ENCODE measurements around the gene MAP4K2. TPM values are rescaled to one million over a fixed set of nuclear protein-coding genes. Genes with fewer than 3 reads are reported as not detected.

The MAP4K2 gene
- total and polyA plus RNA-seq, 2 of the 8 experiments (the other 6 are each of a cell fraction or from before 2014, with no cell fraction given): 20.1 to 20.7 TPM

DNA sequence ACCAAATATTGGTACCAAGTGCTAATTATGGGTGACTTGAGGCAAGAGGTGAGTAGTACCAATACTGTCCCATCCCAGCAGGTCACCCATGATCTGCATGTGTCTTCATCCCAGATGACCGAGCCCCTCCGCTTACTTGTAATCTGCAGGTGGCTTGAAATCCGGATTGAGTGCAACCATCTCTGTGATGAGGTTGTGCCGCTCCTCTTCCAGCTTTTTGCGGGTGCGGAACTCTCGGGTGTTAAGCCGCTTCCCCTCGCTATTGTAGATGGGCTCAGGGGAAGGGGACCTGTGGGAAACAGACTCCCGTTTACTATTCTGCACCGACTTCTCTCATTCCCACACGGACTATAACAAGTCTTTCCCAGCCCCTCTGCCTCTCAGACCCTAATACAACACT is 32.9 kb downstream of the MAP4K2 start:
- Histone ChIP-seq H3K27ac (ENCODE audit: low read depth, low read length) (no peak overlapping the region), H3K79me1 (ENCODE audit: low read depth, low read length) (peaks cover 6% of the 10 kb centered on the region), H4K5ac (ENCODE audit: insufficient read length, low read depth, low read length) (no peak overlapping the region), H2BK15ac (ENCODE audit: low read length) (no peak overlapping the region), H2AK5ac (ENCODE audit: low read depth, low read length) (no peak overlapping the region), H3K9me3 (ENCODE audit: insufficient read depth in 2 of 2, low read depth in 1 of 2, low read length in 1 of 2) (no peaks in the 10 kb centered on the region), H2AFZ (ENCODE audit: low read length) (no peak overlapping the region), H3K36me3 (ENCODE audit: control insufficient read depth in 2 of 4, insufficient read depth in 4 of 4, low read length in 3 of 4) (peaks cover 66 to 100% (median 92%) of the 10 kb centered on the region in 4 experiments), H3K4me2 (ENCODE audit: insufficient read depth in 1 of 2, low read depth in 2 of 2, low read length in 2 of 2) (no peak overlapping the region), H3K4me3 (ENCODE audit: extremely low read depth in 1 of 4, insufficient read depth in 2 of 4, low read depth in 3 of 4, low read length in 4 of 4) (no peak overlapping the region), H2BK5ac (ENCODE audit: low read depth, low read length) (no peak overlapping the region), H3K27me3 (replicated peaks in 1 of 4; ENCODE audit: control insufficient read depth in 3 of 4, extremely low read depth in 1 of 4, insufficient read depth in 3 of 4, low read length in 3 of 4) (no peaks in the 10 kb centered on the region; a peak in 1 of 7 replicates), H4K20me1 (replicated peaks in 1 of 2; ENCODE audit: control insufficient read depth in 1 of 2, insufficient read depth in 2 of 2, low read length in 2 of 2) (peaks cover 38 to 51% of the 10 kb centered on the region in 2 experiments), H2BK12ac (ENCODE audit: low read depth, low read length) (no peak overlapping the region), H3K4me1 (replicated peaks in 1 of 4; ENCODE audit: control insufficient read depth in 3 of 4, insufficient read depth in 4 of 4, low read length in 3 of 4) (peaks cover 0 to 21% (median 15%) of the 10 kb centered on the region in 4 experiments; a peak in 6 of 7 replicates), H3K4ac (replicated peaks; ENCODE audit: insufficient read length, low read depth, low read length) (no peak overlapping the region), H3K56ac (replicated peaks; ENCODE audit: insufficient read length, low read depth, low read length) (no peak overlapping the region), H3K14ac (ENCODE audit: insufficient read length) (no peak overlapping the region), H3K9ac (replicated peaks in 1 of 4; ENCODE audit: extremely low read depth in 1 of 4, low read depth in 3 of 4, low read length in 3 of 4) (no peak overlapping the region), H2BK20ac (ENCODE audit: low read length) (no peak overlapping the region), H4K91ac (replicated peaks; ENCODE audit: insufficient read length, low read length) (no peak overlapping the region), H3K18ac (ENCODE audit: extremely low read depth, low read length) (no peak overlapping the region), H4K8ac (ENCODE audit: extremely low read depth, insufficient read depth, low read length) (no peak overlapping the region), H3K23ac (ENCODE audit: insufficient read length) (no peak overlapping the region), H2BK120ac (replicated peaks; ENCODE audit: low read depth, low read length) (no peak overlapping the region), H3K79me2 (ENCODE audit: control insufficient read depth in 1 of 2, insufficient read depth in 2 of 2, low read length in 2 of 2) (peaks cover 12 to 56% of the 10 kb centered on the region in 2 experiments), H3K23me2 (ENCODE audit: low read depth, low read length) (no peaks in the 10 kb centered on the region)
- TF ChIP-seq POLR2AphosphoS5 (IDR thresholded peaks at IDR 0.05; ENCODE audit: low read depth, low read length) (no peak), RXRA (IDR thresholded peaks at IDR 0.05; ENCODE audit: insufficient read depth, low read depth, low read length) (no peak), JUND (IDR thresholded peaks at IDR 0.05; ENCODE audit: low read length) (no peak), RFX5 (IDR thresholded peaks at IDR 0.05; ENCODE audit: borderline replicate concordance, low read depth, low read length) (no peak), TAF7 (optimal IDR thresholded peaks at IDR 0.05; ENCODE audit: borderline replicate concordance, low read depth, low read length) (no peak), RAD21 (IDR thresholded peaks at IDR 0.05 in 1 of 2, conservative IDR thresholded peaks at IDR 0.05 in 1 of 2; ENCODE audit: low read depth in 2 of 2, low read length in 2 of 2) (no peak), SIN3A (conservative IDR thresholded peaks at IDR 0.05 in 1 of 2, IDR thresholded peaks at IDR 0.05 in 1 of 2; ENCODE audit: low read depth in 1 of 2, low read length in 2 of 2) (no peak), TCF12 (IDR thresholded peaks at IDR 0.05; ENCODE audit: low read depth, low read length) (no peak), SUZ12 (IDR thresholded peaks at IDR 0.05; ENCODE audit: low read length) (no peak), ASH2L (IDR thresholded peaks at IDR 0.05; ENCODE audit: low read length) (no peak), PHF8 (conservative IDR thresholded peaks at IDR 0.05; ENCODE audit: low read depth, low read length) (no peak), SAP30 (IDR thresholded peaks at IDR 0.05; ENCODE audit: insufficient read depth, insufficient replicate concordance, low read length) (no peak), RBBP5 (IDR thresholded peaks at IDR 0.05; ENCODE audit: borderline replicate concordance, low read depth, low read length) (no peak), BACH1 (IDR thresholded peaks at IDR 0.05; ENCODE audit: low read length) (no peak)
- ChIA-PET CTCF (ENCODE audit: partially characterized antibody) (interaction anchor here (0.6 to 23.6 kb wide), 3 partner anchors 8 to 126 kb away, joined by 3 to 376 read pairs (median 4); partner anchors contain the start of gene RASGRP2), POLR2A (ENCODE audit: partially characterized antibody) (interaction anchor here (0.6 to 42.9 kb wide), 6 partner anchors 4 to 325 kb away, joined by 3 to 1087 read pairs (median 6); partner anchors contain the start of genes PYGM, RASGRP2 and SF1)
- DNase-seq (ENCODE audit: low read depth in 1 of 2, low spot score in 2 of 2) (no peak), FAIRE-seq (no peak)
- 95% methylated on average over 12 of the region's 12 CpGs; no CpG with 5 or more reads in 1 of the 2 experiments for WGBS, 2 experiments (ENCODE audit: extremely low coverage in 1 of 2, insufficient coverage in 1 of 2, insufficient read length in 1 of 2, insufficient replicate concordance in 2 of 2, low coverage in 1 of 2, low lambda C conversion rate in 2 of 2, missing lambda C conversion rate in 1 of 2)

Data from H1 (cell line).